Stimulated activated naive B cell treated with anti-CD40 and anti-IgM and Interleukin-4, amounts not matched to agents 10 μg/mL and 1 μg/mL and 100 μg/mL, for 72 hours (primary cell): ENCODE results near the gene TMEFF2.
A peak's percentile ranks its signal among the peaks of the same experiment; 100 is the strongest.

Experiments
- ATAC-seq, 2 donors: fragments of 150-1000 bp; cut with Tn5 transposase; replicated peaks; 2 replicates each; pipeline ENCODE4 v1.10.0; 2021; ENCODE audit warnings: moderate library complexity in 1 of 2
- DNase-seq: peaks from one replicate; pipeline ENCODE4 v3.0.0; 2021
- H3K27ac Mint-ChIP-seq: one replicate; pipeline ENCODE4 v1.8.0; 2022; ENCODE audit warnings: mild to moderate bottlenecking, mixed read lengths
- H3K27me3 Mint-ChIP-seq, 2 donors: one replicate each; pipeline ENCODE4 v1.8.0; 2022; ENCODE audit warnings: mixed read lengths in 2 of 2
- H3K36me3 Mint-ChIP-seq, 2 donors: one replicate each; pipeline ENCODE4 v1.8.0; 2022; ENCODE audit warnings: mixed read lengths in 2 of 2, mild to moderate bottlenecking in 1 of 2
- H3K4me1 Mint-ChIP-seq, 2 donors: one replicate each; pipeline ENCODE4 v1.8.0; 2022; ENCODE audit warnings: mixed read lengths in 2 of 2, mild to moderate bottlenecking in 1 of 2
- H3K4me3 Mint-ChIP-seq, 2 donors: one replicate each; pipeline ENCODE4 v1.8.0; 2022; ENCODE audit warnings: mild to moderate bottlenecking in 2 of 2, mixed read lengths in 2 of 2, moderate library complexity in 1 of 2
- H3K9me3 Mint-ChIP-seq, 2 donors: one replicate each; pipeline ENCODE4 v1.8.0; 2022; ENCODE audit warnings: mixed read lengths in 2 of 2, mild to moderate bottlenecking in 1 of 2

TMEFF2 gene

GRCh38 chr2:192047315-192048107 is 147.2 kb downstream of the TMEFF2 start:
- Mint-ChIP-seq H3K9me3 (no peaks in the 10 kb centered on the region), H3K27me3 (no peaks in the 10 kb centered on the region), H3K4me1 (no peaks in the 10 kb centered on the region), H3K27ac (no peak overlapping the region), H3K36me3 (no peaks in the 10 kb centered on the region), H3K4me3 (no peak overlapping the region)
- no peak for ATAC-seq
- DNase-seq: no peak

GRCh38 chr2:192044496-192044895 is 150.2 kb downstream of the TMEFF2 start:
- Mint-ChIP-seq H3K36me3 (no peaks in the 10 kb centered on the region), H3K4me3 (no peak overlapping the region), H3K4me1 (no peaks in the 10 kb centered on the region), H3K27ac (no peak overlapping the region), H3K9me3 (no peaks in the 10 kb centered on the region), H3K27me3 (no peaks in the 10 kb centered on the region)
- DNase-seq (no peak), ATAC-seq (no peak)

GRCh38 chr2:192043216-192043870 is 151.4 kb downstream of the TMEFF2 start:
- Mint-ChIP-seq H3K27ac (no peak overlapping the region), H3K36me3 (no peaks in the 10 kb centered on the region), H3K27me3 (no peaks in the 10 kb centered on the region), H3K9me3 (no peaks in the 10 kb centered on the region), H3K4me1 (no peaks in the 10 kb centered on the region), H3K4me3 (no peak overlapping the region)
- ATAC-seq (no peak), DNase-seq (no peak)

DNA sequence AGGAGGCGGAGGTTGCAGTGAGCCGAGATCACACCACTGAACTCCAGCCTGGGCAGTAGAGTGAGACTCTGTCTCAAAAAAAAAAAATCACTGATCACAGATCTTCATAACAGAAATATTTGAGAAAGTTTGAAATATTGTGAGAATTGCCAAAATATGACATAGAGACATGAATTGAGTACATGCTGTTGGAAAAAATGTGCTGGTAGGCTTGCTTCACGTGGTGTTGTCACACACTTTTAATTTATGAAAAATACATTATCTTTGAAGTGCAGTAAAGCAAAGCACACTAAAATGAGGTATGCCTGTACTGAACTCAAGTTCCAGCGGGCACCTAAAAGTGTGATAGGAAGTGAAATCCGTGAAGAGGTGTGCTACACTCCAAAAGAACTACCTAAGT is 152.6 kb downstream of the TMEFF2 start:
- Mint-ChIP-seq H3K4me1 (no peaks in the 10 kb centered on the region), H3K4me3 (no peak overlapping the region), H3K9me3 (no peaks in the 10 kb centered on the region), H3K27me3 (no peaks in the 10 kb centered on the region), H3K27ac (no peak overlapping the region), H3K36me3 (no peaks in the 10 kb centered on the region)
- DNase-seq (no peak), ATAC-seq (no peak)

DNA sequence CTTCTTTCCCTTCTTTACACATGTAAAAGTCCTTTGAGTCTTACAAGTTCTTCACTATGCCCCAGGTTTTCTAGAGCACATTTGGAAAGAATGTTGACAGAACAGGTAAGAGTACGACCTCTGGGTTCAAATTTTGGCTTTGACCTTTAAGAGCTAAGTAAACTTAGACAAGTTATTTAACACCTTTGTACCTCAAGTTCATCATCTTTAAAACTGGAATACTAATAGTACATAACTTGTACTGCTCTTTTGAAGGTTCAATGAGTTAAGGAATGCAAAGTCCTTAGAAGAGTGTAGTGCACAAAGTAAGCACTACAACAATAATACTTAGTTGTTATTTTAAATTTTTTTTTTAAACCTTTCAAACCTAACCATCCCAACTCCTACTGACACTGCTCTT is 156.6 kb downstream of the TMEFF2 start:
- Mint-ChIP-seq H3K27ac (no peak overlapping the region), H3K27me3 (no peaks in the 10 kb centered on the region), H3K9me3 (no peaks in the 10 kb centered on the region), H3K36me3 (no peaks in the 10 kb centered on the region), H3K4me1 (no peaks in the 10 kb centered on the region), H3K4me3 (no peak overlapping the region)
- no peak for DNase-seq
- ATAC-seq: no peak

GRCh38 chr2:192035731-192036442 is 158.8 kb downstream of the TMEFF2 start:
- no peak overlapping the region for H3K27ac Mint-ChIP-seq
- DNase-seq (no peak), ATAC-seq (no peak)
- no peaks in the 10 kb centered on the region for H3K27me3 Mint-ChIP-seq
- no peak overlapping the region for H3K4me3 Mint-ChIP-seq
- no peaks in the 10 kb centered on the region for H3K9me3 Mint-ChIP-seq
- H3K36me3 Mint-ChIP-seq: no peaks in the 10 kb centered on the region
- no peaks in the 10 kb centered on the region for H3K4me1 Mint-ChIP-seq

DNA sequence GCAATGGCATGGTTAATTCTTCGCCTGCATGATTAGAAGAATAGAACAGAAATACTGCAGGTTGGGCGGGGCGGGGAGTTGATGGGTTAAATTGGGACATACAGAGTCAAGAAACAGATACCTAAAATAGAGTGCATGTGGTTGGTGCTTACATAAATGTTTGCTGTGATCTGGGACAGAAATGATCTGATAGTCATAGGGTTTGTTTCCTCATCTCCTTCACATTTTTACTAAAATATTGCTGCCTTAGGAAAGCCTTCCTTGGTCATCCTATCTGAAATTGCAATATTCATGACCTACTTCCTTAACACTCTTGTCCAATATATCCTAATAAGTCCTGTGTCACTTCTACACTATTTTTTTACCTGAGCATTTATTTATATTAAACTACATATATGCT is 163.9 kb downstream of the TMEFF2 start:
- Mint-ChIP-seq H3K27me3 (no peaks in the 10 kb centered on the region), H3K36me3 (no peaks in the 10 kb centered on the region), H3K27ac (no peak overlapping the region), H3K4me3 (no peak overlapping the region), H3K4me1 (no peaks in the 10 kb centered on the region), H3K9me3 (no peaks in the 10 kb centered on the region)
- DNase-seq (no peak), ATAC-seq (no peak)

DNA sequence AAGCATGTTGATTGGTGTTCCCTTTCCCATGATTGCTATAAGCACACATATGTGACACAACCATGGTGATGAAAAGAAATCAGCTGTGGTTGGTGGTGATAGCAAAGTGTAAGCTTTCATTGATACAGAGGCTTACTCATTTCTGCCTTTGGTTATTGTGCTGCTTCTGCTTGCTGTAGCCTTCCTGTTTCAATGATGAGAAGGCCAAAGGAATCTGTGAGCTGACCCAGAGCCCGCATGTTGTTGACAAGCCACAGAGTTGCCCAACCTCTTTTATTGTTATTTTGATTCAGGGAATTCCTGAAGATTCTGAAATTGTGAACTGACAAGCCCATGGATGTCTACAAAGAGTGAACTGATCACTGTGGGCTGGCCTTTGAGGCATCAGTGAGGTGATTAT is 164.4 kb downstream of the TMEFF2 start:
- H3K4me1 Mint-ChIP-seq: no peaks in the 10 kb centered on the region
- ATAC-seq: no peak
- no peaks in the 10 kb centered on the region for H3K9me3 Mint-ChIP-seq
- H3K36me3 Mint-ChIP-seq: no peaks in the 10 kb centered on the region
- no peak for DNase-seq
- no peak overlapping the region for H3K27ac Mint-ChIP-seq
- no peak overlapping the region for H3K4me3 Mint-ChIP-seq
- H3K27me3 Mint-ChIP-seq: no peaks in the 10 kb centered on the region

DNA sequence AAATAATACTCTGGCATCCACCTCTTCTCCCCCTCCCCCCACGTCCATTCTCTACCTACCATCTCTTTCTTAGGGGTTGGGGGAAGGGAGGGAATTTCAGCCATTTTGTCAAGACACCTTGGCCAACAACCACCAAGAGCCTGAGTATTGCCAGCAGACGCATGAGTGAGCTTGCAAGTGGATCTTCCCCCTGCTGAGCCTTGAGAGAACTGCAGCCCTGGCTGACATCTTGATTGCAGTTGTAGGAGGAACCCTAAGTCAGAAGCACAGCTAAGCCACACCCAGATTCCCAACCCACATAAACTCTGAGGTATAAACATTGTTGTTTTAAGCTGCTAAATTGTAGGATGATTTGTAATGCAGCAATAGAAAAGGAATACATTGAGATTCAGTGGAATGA is 165.6 kb downstream of the TMEFF2 start:
- H3K4me1 Mint-ChIP-seq: no peaks in the 10 kb centered on the region
- peak; percentile 52 to 72 for ATAC-seq

GRCh38 chr2:192026825-192027120 is 168.0 kb downstream of the TMEFF2 start:
- no peaks in the 10 kb centered on the region for H3K4me1 Mint-ChIP-seq
- H3K36me3 Mint-ChIP-seq: no peaks in the 10 kb centered on the region
- H3K27ac Mint-ChIP-seq: no peak overlapping the region
- no peak overlapping the region for H3K4me3 Mint-ChIP-seq
- ATAC-seq (no peak), DNase-seq (no peak)
- no peaks in the 10 kb centered on the region for H3K9me3 Mint-ChIP-seq
- H3K27me3 Mint-ChIP-seq: no peaks in the 10 kb centered on the region

More for the DNA sequence above, 165.6 kb downstream of the TMEFF2 start:
- H3K4me3 Mint-ChIP-seq: no peak overlapping the region
- peak; percentile 4 for DNase-seq
- no peak overlapping the region for H3K27ac Mint-ChIP-seq
- H3K9me3 Mint-ChIP-seq: no peaks in the 10 kb centered on the region
- no peaks in the 10 kb centered on the region for H3K36me3 Mint-ChIP-seq
- no peaks in the 10 kb centered on the region for H3K27me3 Mint-ChIP-seq

DNA sequence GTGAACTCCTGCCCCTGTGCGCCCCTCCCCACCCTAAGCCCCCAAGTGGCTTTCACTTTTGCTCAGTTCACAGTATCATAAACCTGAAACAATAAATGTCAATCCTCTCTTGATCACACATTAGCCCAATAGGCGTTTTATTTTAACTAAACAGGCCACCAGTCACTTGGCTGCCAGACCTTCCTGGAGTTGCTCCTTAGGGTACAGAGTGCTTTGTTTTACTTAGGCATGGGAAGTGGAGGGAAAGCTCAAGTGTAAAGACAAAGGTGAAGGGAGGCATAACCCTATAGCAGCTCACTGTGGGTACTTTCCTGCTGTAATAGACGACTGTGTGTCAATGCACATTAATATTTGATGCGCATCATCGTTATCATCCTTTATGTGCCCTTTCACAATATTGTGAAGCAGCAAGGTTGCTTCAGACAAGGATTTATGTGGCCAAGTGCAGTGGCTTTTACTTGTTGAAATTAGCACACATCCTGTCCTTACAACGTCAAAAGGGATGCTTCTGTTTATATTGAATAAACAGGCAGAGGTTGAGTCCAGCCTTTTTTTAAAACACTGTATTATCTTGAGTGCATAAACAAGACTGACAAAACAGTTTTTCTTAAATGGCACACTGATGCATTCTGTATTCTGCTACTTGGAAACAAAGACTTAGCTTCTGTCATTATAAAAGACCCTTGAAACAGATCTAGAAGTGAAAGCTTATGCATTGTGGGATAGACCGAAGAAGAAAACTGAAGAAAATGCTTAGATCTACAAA is 168.5 kb downstream of the TMEFF2 start:
- DNase-seq: no peak

GRCh38 chr2:192025637-192026036 is 169.1 kb downstream of the TMEFF2 start:
- Mint-ChIP-seq H3K9me3 (no peaks in the 10 kb centered on the region), H3K27me3 (no peaks in the 10 kb centered on the region), H3K4me1 (no peaks in the 10 kb centered on the region), H3K27ac (no peak overlapping the region), H3K36me3 (no peaks in the 10 kb centered on the region), H3K4me3 (no peak overlapping the region)
- ATAC-seq: no peak
- no peak for DNase-seq

More for the DNA sequence above, 168.5 kb downstream of the TMEFF2 start:
- H3K4me1 Mint-ChIP-seq: no peaks in the 10 kb centered on the region
- H3K4me3 Mint-ChIP-seq: no peak overlapping the region
- H3K27ac Mint-ChIP-seq: no peak overlapping the region
- H3K27me3 Mint-ChIP-seq: no peaks in the 10 kb centered on the region
- H3K36me3 Mint-ChIP-seq: no peaks in the 10 kb centered on the region
- H3K9me3 Mint-ChIP-seq: no peaks in the 10 kb centered on the region
- no peak for ATAC-seq

GRCh38 chr2:192023006-192023405 is 171.7 kb downstream of the TMEFF2 start:
- no peak for ATAC-seq
- no peak overlapping the region for H3K27ac Mint-ChIP-seq
- H3K9me3 Mint-ChIP-seq: no peaks in the 10 kb centered on the region

DNA sequence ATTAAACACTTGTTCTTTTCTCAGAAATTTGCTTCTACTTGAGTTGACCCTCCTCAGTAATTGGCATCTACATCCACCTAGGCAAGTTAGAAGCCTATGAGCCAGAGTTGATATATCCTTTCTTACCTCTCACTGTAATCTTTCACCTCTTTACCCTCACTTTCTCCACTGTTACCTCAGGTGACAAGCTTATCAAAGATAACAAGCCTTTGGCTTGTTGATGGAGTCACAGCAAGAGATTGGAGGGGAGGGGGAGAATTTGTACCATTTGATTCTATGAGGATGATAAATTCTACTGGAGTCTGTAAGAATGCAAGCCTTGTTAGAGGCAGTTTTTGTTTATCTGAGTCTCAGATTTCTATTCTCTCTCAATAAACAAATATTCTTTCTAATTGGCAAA is 176.9 kb downstream of the TMEFF2 start:
- no peaks in the 10 kb centered on the region for H3K4me1 Mint-ChIP-seq
- H3K4me3 Mint-ChIP-seq: no peak overlapping the region
- DNase-seq (no peak), ATAC-seq (no peak)
- H3K9me3 Mint-ChIP-seq: no peaks in the 10 kb centered on the region
- no peak overlapping the region for H3K27ac Mint-ChIP-seq
- no peaks in the 10 kb centered on the region for H3K36me3 Mint-ChIP-seq
- H3K27me3 Mint-ChIP-seq: no peaks in the 10 kb centered on the region

More at GRCh38 chr2:192023006-192023405, 171.7 kb downstream of the TMEFF2 start:
- no peak for DNase-seq
- H3K4me1 Mint-ChIP-seq: no peaks in the 10 kb centered on the region
- H3K27me3 Mint-ChIP-seq: no peaks in the 10 kb centered on the region
- no peak overlapping the region for H3K4me3 Mint-ChIP-seq
- H3K36me3 Mint-ChIP-seq: no peaks in the 10 kb centered on the region
